SK-N-SH (cell line): ENCODE results near the gene ZBTB14.

ENCODE experiments used
- CHD2 ChIP-seq: fragments of 150-350 bp; IDR thresholded peaks from 2 replicates; pipeline ENCODE4 v1.6.1; 2018; ENCODE audit warnings: low read length; ENCODE audit not compliant: partially characterized antibody
- FOXJ3 ChIP-seq: sonication (generic); formaldehyde crosslinking; IDR thresholded peaks from 2 replicates; pipeline ENCODE4 v1.5.1; 2020; ENCODE audit warnings: mild to moderate bottlenecking, missing genetic modification reagents
- MXI1 ChIP-seq: IDR thresholded peaks from 2 replicates; pipeline ENCODE4 v1.6.1; 2012; ENCODE audit warnings: mild to moderate bottlenecking, low read depth, low read length, improper control_type of control experiment
- TEAD4 ChIP-seq: IDR thresholded peaks from 2 replicates; pipeline ENCODE4 v1.4.0; 2012; ENCODE audit warnings: mild to moderate bottlenecking, borderline replicate concordance; ENCODE audit not compliant: insufficient read depth

DNA sequence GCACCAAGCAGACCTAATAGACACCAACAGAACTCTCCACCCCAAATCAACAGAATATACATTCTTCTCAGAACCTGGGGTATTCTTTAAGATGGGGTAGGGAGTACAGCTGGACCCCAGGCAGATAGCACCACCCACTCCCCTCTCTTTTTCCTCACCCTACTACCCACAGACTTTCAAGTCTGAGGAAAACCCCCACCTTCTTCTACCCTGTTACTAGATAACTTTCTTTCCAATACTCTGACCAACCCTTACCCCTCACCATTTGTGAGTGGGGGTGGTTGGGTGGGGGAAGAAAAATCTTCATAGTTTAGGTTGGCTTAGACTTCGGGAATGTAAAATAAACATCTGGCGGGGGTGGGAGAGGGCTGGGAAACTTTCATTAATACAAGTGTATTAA is 20.3 kb upstream of the ZBTB14 start:
- TF ChIP-seq FOXJ3 (CRISPR knock-in tag) (no peak), MXI1 (no peak), CHD2 (no peak), TEAD4 (no peak)
